DOHH2 (cell line): ENCODE results near the gene THOC1.

Source experiments
- H3F3A ChIP-seq: fragments of 200-600 bp; sonication (generic), shearing (Covaris generic); 2 replicates; pipeline ENCODE4 v1.6.0; 2016; ENCODE audit warnings: antibody characterized with exemption, mild to moderate bottlenecking; ENCODE audit not compliant: control insufficient read depth, insufficient read depth
- H3K27ac ChIP-seq: fragments of 200-600 bp; sonication (generic); 2 replicates; pipeline ENCODE4 v1.5.1; 2014; ENCODE audit warnings: low read depth, mild to moderate bottlenecking, low read length, moderate library complexity
- H3K27me3 ChIP-seq: fragments of 200-600 bp; sonication (generic); 2 replicates; pipeline ENCODE4 v1.6.1; 2014; ENCODE audit warnings: mild to moderate bottlenecking, low read length, mixed read lengths; ENCODE audit not compliant: control insufficient read depth
- H3K36me3 ChIP-seq: fragments of 200-600 bp; sonication (generic); 2 replicates; pipeline ENCODE4 v1.6.1; 2014; ENCODE audit warnings: mild to moderate bottlenecking, low read length, moderate library complexity, mixed read lengths; ENCODE audit not compliant: control insufficient read depth
- H3K4me1 ChIP-seq: fragments of 200-600 bp; sonication (generic); 2 replicates; pipeline ENCODE4 v1.6.1; 2014; ENCODE audit warnings: mild to moderate bottlenecking, low read length, mixed read lengths; ENCODE audit not compliant: control insufficient read depth
- H3K4me2 ChIP-seq: fragments of 200-600 bp; sonication (generic); 2 replicates; pipeline ENCODE4 v1.6.0; 2014; ENCODE audit warnings: mild to moderate bottlenecking, low read length, moderate library complexity
- H3K4me3 ChIP-seq: fragments of 200-600 bp; sonication (generic); 2 replicates; pipeline ENCODE4 v1.5.1; 2014; ENCODE audit warnings: mild to moderate bottlenecking, low read length, mixed read lengths
- H3K79me2 ChIP-seq: fragments of 200-600 bp; sonication (generic); 2 replicates; pipeline ENCODE4 v1.6.1; 2014; ENCODE audit warnings: mild to moderate bottlenecking, low read length, mixed read lengths; ENCODE audit not compliant: control insufficient read depth
- H3K9me2 ChIP-seq: fragments of 200-600 bp; sonication (generic); replicated peaks from 2 replicates; pipeline ENCODE4 v1.6.1; 2014; ENCODE audit warnings: mild to moderate bottlenecking, low read length, mixed read lengths; ENCODE audit not compliant: control insufficient read depth
- H3K9me3 ChIP-seq: fragments of 200-600 bp; sonication (generic); 2 replicates; pipeline ENCODE4 v1.6.1; 2014; ENCODE audit warnings: antibody characterized with exemption, low read length, mixed read lengths; ENCODE audit not compliant: control insufficient read depth, insufficient read depth
- H4K20me1 ChIP-seq: fragments of 200-600 bp; sonication (generic); 2 replicates; pipeline ENCODE4 v1.6.0; 2014; ENCODE audit warnings: low read depth, mild to moderate bottlenecking, antibody characterized with exemption, low read length, moderate library complexity; ENCODE audit not compliant: control insufficient read depth, insufficient read depth
- CTCF ChIP-seq: fragments of 200-600 bp; sonication (generic); IDR thresholded peaks from one replicate; pipeline ENCODE4 v1.5.1; 2014; ENCODE audit warnings: antibody characterized with exemption, mild to moderate bottlenecking, low read depth, low read length; ENCODE audit not compliant: poor library complexity, severe bottlenecking
- EZH2phosphoT487 ChIP-seq: fragments of 200-600 bp; sonication (generic); IDR thresholded peaks from 2 replicates; pipeline ENCODE4 v1.6.1; 2017; ENCODE audit warnings: borderline replicate concordance, mild to moderate bottlenecking, antibody characterized with exemption, low read length, moderate library complexity, mixed read lengths

THOC1 gene

GRCh38 chr18:253121-253520 lies 14.7 kb downstream of the THOC1 start:
- Histone ChIP-seq H3K79me2 (no peaks in the 10 kb centered on the region), H3K4me2 (no peak overlapping the region), H3K27ac (no peak overlapping the region), H3K9me2 (no peaks in the 10 kb centered on the region), H3K4me1 (no peaks in the 10 kb centered on the region), H3K27me3 (no peaks in the 10 kb centered on the region), H3K4me3 (no peak overlapping the region), H3K36me3 (peaks cover 90% of the 10 kb centered on the region), H3F3A (no peaks in the 10 kb centered on the region), H4K20me1 (no peaks in the 10 kb centered on the region), H3K9me3 (no peaks in the 10 kb centered on the region)
- no peak for TF ChIP-seq EZH2phosphoT487

DNA sequence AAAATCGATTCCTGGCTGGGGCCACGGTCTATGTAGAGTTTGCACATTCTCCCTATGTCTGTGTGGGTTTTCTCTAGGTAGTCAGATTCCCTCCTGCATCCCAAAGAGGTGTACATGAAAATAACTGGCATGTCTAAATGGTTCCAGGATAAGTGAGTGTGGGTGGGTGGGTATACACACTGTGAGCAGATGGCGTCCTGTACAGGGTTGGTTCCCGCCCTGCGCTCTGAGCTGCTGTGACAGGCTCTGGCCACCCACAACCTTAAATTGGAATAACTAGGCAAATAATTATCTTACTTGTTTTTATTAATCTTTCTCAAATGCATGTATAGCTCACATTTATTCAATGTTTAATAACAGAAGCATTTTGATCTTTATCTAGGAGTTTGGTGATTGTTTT lies 16.3 kb downstream of the THOC1 start:
- TF ChIP-seq CTCF (no peak), EZH2phosphoT487 (no peak)
- Histone ChIP-seq H3K36me3 (peaks cover 90% of the 10 kb centered on the region), H3K4me2 (no peak overlapping the region)

GRCh38 chr18:250685-251084 lies 17.2 kb downstream of the THOC1 start:
- Histone ChIP-seq H3K9me3 (no peaks in the 10 kb centered on the region), H3K9me2 (no peaks in the 10 kb centered on the region), H3K79me2 (no peaks in the 10 kb centered on the region), H3K4me2 (no peak overlapping the region), H3K4me3 (no peak overlapping the region), H3K27me3 (no peaks in the 10 kb centered on the region), H3K36me3 (peaks cover 89% of the 10 kb centered on the region), H3K4me1 (no peaks in the 10 kb centered on the region), H4K20me1 (no peaks in the 10 kb centered on the region), H3K27ac (no peak overlapping the region), H3F3A (no peaks in the 10 kb centered on the region)
- no peak for TF ChIP-seq CTCF
- TF ChIP-seq EZH2phosphoT487 = no peak

More for the DNA sequence above, 16.3 kb downstream of the THOC1 start:
- H3K4me1 ChIP-seq = no peaks in the 10 kb centered on the region
- no peaks in the 10 kb centered on the region for H3K9me2 ChIP-seq
- no peaks in the 10 kb centered on the region for H4K20me1 ChIP-seq
- H3K27ac ChIP-seq = no peak overlapping the region
- H3K4me3 ChIP-seq = no peak overlapping the region
- H3K79me2 ChIP-seq = no peaks in the 10 kb centered on the region
- no peaks in the 10 kb centered on the region for H3F3A ChIP-seq
- no peaks in the 10 kb centered on the region for H3K27me3 ChIP-seq
- no peaks in the 10 kb centered on the region for H3K9me3 ChIP-seq

DNA sequence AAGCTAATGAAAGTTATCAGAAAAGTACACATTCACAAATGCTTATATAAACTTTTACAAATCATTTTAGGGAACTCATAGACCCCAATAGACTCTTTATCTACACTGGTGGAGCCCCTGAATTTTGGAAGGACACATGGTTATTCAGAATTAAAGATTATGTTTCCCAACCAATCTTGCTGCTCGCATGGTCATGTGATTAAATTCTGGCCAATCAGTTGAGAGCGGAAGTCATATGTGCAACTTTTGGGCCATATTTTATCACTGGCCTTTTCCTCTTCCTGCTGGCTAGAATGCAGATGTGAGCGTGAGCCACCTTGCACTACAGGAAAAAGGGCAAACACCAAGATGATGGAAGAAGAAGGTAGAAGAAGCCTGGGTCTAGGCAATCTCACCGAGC lies 19.8 kb downstream of the THOC1 start:
- no peaks in the 10 kb centered on the region for H3K9me2 ChIP-seq
- no peak overlapping the region for H3K4me3 ChIP-seq
- H3K36me3 ChIP-seq = peaks cover 86% of the 10 kb centered on the region
- TF ChIP-seq CTCF (no peak), EZH2phosphoT487 (no peak)
- H3K9me3 ChIP-seq = no peaks in the 10 kb centered on the region
- H3K27me3 ChIP-seq = no peaks in the 10 kb centered on the region
- H4K20me1 ChIP-seq = no peaks in the 10 kb centered on the region
- H3F3A ChIP-seq = no peaks in the 10 kb centered on the region
- H3K79me2 ChIP-seq = no peaks in the 10 kb centered on the region
- H3K4me2 ChIP-seq = no peak overlapping the region
- H3K4me1 ChIP-seq = no peaks in the 10 kb centered on the region
- H3K27ac ChIP-seq = no peak overlapping the region
